Fibroblast of pulmonary artery (primary cell): ENCODE results near the gene HSD3B2.

ENCODE experiments used
- DNase-seq: peaks from one replicate; pipeline ENCODE4 v3.0.0-alpha.2; 2010; ENCODE audit warnings: low read depth
- H3K4me3 ChIP-seq: replicated peaks from 2 replicates; pipeline ENCODE4 v1.5.1; 2011; ENCODE audit warnings: low read depth, mild to moderate bottlenecking, control low read depth, low read length, moderate library complexity
- TF ChIP-seq, protein P1 (sequence below): IDR thresholded peaks from 2 replicates; pipeline ENCODE4 v1.5.1; 2011; ENCODE audit warnings: mild to moderate bottlenecking, control low read depth, low read length, inconsistent platforms; ENCODE audit errors: missing control alignments

HSD3B2 gene

DNA sequence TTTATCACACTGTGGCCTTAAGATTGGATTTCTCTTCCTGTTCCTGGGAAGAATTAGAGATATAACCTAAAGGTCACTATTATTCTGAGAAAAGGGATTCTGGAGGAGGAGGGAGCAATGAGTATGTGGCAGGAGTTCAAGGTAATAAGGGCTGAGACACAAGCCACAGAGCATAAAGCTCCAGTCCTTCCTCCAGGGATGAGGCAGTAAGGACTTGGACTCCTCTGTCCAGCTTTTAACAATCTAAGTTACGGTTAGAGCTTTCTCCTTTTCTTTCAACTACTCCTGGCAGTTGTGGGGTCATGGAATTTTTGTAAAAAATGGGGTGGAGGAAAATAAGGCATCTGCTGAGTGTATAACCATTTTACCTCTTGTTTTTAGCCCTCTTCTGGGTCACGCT is at the start of gene HSD3B2:
Gene HSD3B2, plus strand, starts transcription at position 201 of the 400 bp plus-strand sequence. CDS start 270 bp downstream, outside the sequence.
- TF ChIP-seq, protein P1, sequence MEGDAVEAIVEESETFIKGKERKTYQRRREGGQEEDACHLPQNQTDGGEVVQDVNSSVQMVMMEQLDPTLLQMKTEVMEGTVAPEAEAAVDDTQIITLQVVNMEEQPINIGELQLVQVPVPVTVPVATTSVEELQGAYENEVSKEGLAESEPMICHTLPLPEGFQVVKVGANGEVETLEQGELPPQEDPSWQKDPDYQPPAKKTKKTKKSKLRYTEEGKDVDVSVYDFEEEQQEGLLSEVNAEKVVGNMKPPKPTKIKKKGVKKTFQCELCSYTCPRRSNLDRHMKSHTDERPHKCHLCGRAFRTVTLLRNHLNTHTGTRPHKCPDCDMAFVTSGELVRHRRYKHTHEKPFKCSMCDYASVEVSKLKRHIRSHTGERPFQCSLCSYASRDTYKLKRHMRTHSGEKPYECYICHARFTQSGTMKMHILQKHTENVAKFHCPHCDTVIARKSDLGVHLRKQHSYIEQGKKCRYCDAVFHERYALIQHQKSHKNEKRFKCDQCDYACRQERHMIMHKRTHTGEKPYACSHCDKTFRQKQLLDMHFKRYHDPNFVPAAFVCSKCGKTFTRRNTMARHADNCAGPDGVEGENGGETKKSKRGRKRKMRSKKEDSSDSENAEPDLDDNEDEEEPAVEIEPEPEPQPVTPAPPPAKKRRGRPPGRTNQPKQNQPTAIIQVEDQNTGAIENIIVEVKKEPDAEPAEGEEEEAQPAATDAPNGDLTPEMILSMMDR = no peak
- H3K4me3 ChIP-seq = no peak within 1 kb of the TSS
- no peak for DNase-seq

DNA sequence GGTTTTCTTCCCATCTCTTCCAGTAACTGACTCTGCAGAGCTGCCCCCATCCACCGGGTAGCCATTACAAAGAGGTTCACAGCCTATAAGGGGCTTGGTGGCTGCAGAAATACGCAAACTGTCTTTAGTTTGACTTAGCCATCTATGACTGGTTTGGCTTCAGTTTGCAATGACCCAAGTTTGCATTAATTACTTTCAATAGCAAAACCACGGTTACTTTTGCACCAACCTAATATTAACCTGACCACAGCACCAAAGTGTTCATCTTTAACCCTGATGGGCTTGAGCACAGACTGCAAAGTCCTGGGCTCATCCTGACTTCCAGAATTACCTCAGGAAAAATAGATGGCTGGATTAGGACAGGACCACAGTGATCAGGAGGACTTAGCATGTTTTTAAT is 48.5 kb upstream of the HSD3B2 start:
- DNase-seq = no peak
- TF ChIP-seq, protein P1 = no peak
- no peak overlapping the region for H3K4me3 ChIP-seq

DNA sequence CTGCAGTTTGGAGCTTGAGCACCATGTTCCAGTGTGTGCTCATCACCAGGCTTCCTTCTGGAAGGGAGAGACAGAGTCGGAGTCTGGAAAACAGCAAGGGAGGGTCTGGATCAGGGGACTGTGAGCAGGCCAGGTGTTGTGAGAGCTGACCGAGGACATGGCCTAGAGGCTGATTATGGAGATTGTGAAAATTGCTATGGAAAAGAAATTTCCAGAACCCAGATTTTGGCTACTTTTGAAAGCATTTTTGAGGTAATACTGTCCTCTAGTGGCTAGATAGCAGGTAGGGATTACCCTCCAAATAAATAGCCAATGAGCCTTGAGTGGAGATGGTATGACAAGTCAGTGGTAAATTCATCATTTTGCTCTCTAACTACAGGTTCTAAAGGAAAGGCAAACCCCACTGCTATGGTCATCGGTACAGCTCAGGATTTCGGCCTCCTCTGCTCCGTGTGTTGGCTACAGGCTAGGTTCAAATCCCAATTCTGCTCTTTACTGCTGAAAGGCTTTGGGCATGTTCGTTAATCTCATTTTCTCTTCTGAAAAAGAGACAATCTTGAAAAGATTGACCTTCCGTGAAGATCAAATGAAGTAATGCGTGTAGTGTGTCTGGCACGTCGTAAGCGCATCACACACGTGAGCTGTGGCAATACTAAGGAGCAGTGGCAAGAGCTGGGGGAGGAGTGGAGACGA is 47.4 kb upstream of the HSD3B2 start:
- TF ChIP-seq, protein P1 = peak; percentile 98
- H3K4me3 ChIP-seq = no peak overlapping the region
- DNase-seq = peak; percentile 66

DNA sequence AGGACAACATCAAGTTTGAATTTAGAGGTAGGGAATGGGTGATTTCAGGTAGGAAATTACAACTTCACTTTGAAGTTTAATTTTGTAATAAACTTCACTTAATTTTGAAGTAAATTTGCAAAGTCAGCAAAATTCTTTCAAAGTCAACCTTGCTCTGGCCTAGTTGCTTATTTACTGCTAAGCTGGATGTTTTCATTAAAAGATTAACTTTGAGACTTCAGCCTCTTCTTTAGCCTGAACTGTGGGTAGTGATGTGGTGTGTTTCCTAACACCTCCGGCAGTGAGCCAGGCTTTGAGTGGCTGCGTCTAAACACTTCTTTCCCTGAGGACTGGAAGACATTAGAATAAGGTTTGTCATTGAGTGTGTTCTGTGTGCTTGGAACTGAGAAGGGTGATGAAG is 46.4 kb upstream of the HSD3B2 start, which contains the start of gene HAO2:
Gene HAO2, plus strand, starts transcription at position 232 of the 400 bp plus-strand sequence. CDS start 12,301 bp downstream, outside the sequence.
- TF ChIP-seq, protein P1 = no peak
- no peak within 1 kb of the TSS for H3K4me3 ChIP-seq
- no peak for DNase-seq

DNA sequence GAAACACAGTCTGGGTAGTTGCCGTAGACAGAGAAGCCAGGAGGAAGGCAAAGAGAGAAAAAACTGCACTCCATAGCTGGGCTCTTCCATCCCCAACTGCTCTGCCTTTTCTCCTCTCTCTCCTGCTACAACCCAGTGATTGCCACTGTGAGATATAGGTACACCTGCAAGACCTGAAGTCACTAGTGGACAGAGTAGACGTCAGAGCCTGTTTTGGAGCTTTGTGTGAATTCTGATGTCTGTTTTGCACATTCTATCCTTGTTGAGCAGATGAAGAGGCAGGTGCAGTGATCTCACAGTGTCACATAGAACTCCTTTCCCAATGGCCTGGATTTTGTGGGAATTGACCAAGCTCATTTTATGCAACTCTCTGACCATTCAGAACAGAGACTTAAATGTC is 44.2 kb upstream of the HSD3B2 start:
- TF ChIP-seq, protein P1 = no peak
- no peak for DNase-seq
- H3K4me3 ChIP-seq = no peak overlapping the region

DNA sequence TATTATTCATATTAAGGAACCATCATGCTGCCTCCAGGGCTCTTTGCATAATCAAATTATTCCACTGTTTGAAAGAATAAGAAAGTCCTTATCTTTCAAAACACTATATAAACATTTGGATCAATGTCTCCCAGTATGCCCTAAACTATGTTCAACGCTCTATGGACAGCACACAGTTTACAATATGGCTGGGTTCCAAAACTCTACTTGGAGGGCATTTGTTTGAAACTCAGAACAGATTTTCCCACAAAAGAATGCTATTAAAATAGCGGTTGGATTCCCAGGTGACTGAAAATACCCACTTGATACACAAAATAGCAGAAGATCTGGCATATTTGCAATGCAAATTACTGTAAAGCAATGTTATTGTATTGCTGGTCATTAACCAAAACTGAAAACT is 43.1 kb upstream of the HSD3B2 start:
- no peak for DNase-seq
- TF ChIP-seq, protein P1 = no peak
- no peak overlapping the region for H3K4me3 ChIP-seq
